ENCODE results near the gene SLC25A1.

Gene SLC25A1

GRCh38 chr22:19149047-19149883 is 29.3 kb downstream of the SLC25A1 start:
- no peak for TF ChIP-seq CTCF (IDR thresholded peaks at IDR 0.05; ENCODE audit: control insufficient read depth, extremely low read depth, insufficient read depth)
- no peak overlapping the region for H3K4me3 ChIP-seq (ENCODE audit: low read depth, low read length)
- DNase-seq (ENCODE audit: low read depth), result no peak

DNA sequence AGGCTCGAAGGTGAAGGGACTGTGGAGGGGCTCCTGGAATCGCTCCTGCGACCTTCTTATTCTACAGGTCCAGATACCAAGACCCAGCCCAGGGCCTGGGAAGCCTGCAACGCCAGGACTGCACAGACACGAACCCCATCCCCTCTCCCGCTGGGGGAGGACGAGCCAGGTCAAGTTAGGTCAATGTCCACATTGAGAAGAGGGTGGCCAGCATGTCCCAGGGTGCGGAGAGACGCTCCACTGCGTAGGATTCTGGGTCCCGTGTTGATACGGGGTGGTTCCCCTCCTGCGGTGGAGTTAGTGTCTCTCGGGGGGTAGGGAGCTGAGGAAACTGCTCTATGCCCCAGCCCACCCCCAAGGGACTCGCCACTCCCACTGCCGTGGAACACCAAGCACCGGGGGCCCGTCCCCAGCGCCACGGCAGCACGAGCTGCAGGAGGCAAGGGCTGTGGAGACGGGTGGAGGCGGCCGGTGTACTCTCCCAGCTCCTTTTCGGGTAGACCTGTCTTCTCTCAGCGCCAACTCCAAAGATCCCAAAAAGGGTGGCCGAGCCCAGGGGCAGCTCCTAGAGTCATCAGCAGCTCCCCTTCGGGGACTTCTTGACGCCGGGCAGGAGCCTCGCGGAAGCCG is 30.0 kb downstream of the SLC25A1 start:
- H3K4me3 ChIP-seq (ENCODE audit: low read depth, low read length), result no peak overlapping the region
- no peak for DNase-seq (ENCODE audit: low read depth)
- no peak for TF ChIP-seq CTCF (IDR thresholded peaks at IDR 0.05; ENCODE audit: control insufficient read depth, extremely low read depth, insufficient read depth)

DNA sequence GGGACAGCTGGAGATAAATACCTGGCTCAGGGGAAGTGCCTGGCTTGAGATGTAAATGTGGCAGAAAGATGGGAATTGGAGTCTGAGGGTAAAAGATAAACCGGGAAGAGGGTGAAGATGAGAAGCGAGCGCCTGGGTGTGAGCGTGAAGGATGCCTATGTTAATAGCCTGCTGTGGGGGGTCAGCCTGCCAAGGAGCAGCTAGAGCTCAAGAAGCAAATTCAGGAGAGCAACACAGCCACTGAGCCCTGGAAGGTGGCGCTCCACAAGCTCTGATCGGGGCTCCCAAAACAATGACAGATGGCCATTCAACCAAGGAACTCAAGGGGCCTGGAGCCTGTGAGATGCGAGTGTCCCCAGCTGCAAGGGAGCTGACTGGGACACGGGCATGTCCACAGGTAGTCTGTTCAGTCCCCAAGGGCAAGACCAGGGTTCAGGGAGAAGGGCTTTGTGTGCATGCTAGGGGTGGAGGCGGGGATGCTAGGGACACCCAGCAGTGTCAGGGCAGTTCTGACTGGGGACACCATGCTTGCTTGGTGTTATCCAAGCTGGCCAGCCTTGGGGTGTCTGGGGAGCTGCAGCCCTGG is 31.2 kb downstream of the SLC25A1 start:
- no peak for DNase-seq (ENCODE audit: low read depth)
- no peak overlapping the region for H3K4me3 ChIP-seq (ENCODE audit: low read depth, low read length)
- TF ChIP-seq CTCF (IDR thresholded peaks at IDR 0.05; ENCODE audit: control insufficient read depth, extremely low read depth, insufficient read depth), result no peak

DNA sequence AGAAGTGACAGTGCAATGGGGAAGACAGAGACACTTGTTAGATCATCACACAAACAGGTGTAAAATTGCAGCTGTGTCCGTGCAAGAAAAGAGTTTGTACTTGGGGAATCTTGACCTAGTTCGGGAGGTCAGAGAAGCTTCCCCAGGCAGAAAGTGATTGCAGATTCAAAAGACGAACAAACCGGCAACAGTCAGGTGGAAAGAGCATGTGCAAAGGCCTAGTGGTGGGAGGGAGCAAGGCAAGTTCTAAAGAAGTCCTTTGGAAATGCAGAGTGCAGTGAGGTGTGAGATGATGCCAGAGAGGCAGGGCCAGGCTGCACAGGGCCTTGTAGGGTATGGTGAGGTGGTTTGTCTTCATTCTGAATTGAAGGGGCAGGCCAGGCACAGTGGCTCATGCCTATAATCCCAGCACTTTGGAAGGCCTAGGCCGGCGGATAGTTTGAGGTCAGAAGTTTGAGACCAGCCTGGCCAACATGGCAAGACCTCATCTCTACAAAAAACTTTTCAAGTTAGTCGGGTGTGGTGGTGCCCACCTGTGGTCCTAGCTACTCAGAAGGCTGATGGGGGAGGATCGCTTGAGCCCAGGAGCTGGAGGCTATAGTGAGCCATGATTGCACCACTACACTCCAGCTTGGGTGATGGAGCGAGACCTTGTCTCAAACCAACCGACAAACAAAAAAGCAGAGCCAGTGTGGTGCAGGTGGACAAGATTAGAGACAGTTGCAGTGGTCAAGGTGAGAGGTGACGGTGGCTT is 32.1 kb downstream of the SLC25A1 start:
- TF ChIP-seq CTCF (IDR thresholded peaks at IDR 0.05; ENCODE audit: control insufficient read depth, extremely low read depth, insufficient read depth), result no peak
- no peak for DNase-seq (ENCODE audit: low read depth)
- H3K4me3 ChIP-seq (ENCODE audit: low read depth, low read length), result no peak overlapping the region

DNA sequence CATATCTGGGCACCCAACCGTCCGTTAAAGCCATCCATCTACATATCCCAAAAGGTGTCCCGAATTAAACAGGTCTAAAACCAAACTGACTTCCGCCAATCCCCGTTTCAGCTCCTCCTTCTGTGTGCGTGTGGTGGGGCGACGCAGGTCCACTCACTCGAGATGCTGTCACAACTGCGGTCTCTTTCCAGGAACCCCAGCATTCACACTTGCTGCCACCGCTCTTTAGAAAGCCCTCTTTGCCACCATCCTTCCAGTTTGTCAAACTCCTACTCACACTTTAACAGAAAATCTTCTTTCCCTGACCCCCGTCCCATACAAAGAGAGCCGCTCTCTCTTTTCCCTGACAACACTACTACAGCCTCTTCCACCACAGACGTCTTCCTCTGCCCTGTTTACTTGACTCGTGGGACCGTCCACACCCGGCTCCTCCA is 34.6 kb downstream of the SLC25A1 start:
- peak overlapping the region; percentile 95 for H3K4me3 ChIP-seq (ENCODE audit: low read depth, low read length)
- no peak for DNase-seq (ENCODE audit: low read depth)
- TF ChIP-seq CTCF (IDR thresholded peaks at IDR 0.05; ENCODE audit: control insufficient read depth, extremely low read depth, insufficient read depth), result no peak

DNA sequence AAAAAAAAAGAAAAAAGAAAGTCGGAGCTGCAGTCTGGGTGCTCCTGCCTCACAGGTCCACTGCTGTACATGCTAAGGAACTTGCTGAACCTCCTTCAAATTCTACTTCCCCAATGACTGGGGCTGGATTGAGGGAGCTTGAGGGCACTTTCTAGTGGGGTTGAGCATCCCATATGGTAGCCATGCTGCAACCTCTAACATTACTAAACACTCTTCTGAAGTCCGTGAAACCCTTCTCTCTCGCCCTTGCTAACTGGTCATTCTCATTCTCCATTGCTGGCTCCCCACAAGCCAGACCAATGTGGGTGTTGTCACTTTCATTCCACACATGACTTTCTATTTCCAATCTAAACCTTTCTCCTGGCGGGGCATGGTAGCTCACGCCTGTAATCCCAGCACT is 35.3 kb downstream of the SLC25A1 start:
- H3K4me3 ChIP-seq (ENCODE audit: low read depth, low read length), result peak overlapping the region; percentile 95
- DNase-seq (ENCODE audit: low read depth), result no peak
- TF ChIP-seq CTCF (IDR thresholded peaks at IDR 0.05; ENCODE audit: control insufficient read depth, extremely low read depth, insufficient read depth), result no peak
